Activated CD4-positive, alpha-beta T cell treated with anti-CD3 and anti-CD28 coated beads for 48 hours (primary cell): ENCODE measurements around the gene KANSL1.

Experiments
- DNase-seq: peaks from one replicate; pipeline ENCODE4 v3.0.0-alpha.2; 2020

Gene KANSL1

DNA sequence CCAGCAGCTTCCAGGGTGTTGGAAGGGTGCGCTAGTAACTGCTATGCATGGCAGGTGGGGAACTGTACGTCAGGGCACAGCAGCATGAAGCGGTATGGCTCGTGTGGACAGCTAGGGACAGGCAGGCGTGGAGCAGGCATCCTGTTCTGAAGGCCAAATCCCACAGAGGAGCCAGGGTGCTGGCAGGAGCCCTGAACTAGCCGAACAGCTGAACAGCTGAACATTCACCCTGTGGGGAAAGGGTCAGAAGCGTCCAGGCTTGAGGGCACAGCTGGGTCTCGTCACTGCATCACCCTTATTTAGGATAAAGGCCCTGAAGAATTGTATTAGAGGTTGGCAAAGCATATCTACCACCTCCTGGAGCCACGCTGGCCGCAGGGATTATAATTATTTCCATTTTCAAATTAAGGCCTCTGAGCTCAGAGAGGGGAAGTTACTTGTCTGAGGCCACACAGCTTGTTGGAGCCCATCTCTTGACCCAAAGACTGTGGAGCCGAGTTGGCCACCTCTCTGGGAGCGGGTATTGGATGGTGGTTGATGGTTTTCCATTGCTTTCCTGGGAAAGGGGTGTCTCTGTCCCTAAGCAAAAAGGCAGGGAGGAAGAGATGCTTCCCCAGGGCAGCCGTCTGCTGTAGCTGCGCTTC, 197.5 kb downstream of the KANSL1 start:
- no peak for DNase-seq

DNA sequence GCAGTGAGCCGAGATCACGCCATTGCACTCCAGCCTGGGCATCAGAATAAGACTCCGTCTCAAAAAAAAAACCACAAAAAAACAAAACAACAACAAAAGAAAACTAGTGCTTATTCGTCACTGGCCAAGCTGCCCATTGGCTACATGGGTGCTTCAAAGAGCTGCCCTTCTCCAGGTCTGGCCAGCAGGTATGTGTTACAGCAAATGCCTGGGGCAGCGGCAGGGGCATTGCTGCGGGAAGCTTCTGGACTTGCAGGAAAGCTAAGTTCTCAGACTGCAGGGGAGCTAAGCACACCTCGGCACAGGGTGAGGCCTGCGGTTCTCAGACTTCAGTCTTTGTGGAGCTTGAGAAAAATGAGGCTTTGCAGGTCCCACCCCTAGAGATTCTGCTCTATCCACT, 198.2 kb downstream of the KANSL1 start:
- DNase-seq, result no peak

DNA sequence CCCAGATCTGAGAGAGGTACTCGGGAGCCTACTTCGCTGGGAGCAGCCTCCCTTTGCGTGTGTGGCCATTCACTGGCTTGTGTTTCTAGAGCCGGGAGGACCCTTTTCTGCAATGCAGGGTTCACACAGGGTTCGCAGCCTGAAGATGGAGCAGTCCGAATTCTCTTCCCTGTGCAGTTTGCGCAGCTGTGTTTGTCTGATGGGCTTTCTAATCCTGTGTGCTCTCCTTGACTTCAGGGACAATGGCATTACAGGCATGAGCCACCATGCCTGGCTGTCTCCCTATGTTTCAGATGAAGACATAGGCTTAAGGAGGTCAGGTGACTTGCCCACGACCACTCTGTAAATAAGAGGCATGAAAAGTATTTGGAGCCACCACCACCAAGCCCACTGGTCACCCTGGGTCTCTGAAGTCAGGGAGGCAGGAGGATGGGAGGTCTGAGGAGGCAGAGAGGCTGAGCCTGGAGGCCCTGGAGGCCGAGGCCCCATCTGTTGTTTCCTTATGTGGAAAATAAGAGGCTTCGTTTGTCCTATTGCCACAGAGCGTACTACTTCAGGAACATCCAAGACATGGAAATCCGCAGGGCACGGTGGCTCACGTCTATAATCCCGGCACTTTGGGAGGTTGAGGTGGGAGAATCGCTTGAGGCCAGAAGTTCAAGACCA, 199.1 kb downstream of the KANSL1 start:
- DNase-seq, result no peak

DNA sequence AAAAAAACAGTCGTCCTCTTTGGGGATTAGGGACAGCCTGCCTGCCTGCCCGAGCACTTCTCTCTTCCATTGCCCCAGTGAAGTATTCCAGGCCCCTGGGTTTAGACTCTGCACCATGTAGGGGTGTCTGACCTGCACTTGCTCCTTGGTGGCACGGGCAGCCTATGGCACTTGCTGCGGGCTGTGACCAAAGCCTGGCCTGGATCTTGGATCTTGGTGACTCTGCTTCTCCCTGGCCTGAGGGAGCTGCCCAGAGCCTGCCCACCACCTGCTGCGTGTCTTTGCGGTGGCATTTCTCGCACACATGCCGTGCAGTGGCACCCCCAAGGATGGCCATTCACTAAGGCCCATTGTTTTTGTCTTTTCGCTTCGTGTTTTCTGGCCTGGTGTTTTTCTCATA, 200.3 kb downstream of the KANSL1 start:
- no peak for DNase-seq

DNA sequence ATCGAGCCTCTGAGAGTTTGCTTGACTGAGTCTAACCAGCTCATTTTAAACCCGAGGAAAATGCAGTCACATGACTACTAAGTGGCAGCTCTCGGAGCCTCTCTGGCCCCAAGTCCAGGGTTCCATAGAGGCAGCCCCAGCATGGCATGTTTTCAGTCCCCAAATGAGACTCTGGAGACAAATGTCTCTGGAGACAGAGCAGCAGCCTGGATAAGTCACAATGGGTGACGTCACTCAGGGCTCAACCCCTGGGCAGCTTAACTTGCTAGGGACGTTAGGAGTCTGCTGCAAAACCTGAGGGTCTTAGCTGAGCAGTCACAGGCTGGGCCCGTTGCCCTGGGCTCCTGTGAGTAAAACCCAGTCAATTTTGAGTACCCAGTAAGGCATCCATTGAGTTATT, 201.1 kb downstream of the KANSL1 start:
- DNase-seq, result no peak

DNA sequence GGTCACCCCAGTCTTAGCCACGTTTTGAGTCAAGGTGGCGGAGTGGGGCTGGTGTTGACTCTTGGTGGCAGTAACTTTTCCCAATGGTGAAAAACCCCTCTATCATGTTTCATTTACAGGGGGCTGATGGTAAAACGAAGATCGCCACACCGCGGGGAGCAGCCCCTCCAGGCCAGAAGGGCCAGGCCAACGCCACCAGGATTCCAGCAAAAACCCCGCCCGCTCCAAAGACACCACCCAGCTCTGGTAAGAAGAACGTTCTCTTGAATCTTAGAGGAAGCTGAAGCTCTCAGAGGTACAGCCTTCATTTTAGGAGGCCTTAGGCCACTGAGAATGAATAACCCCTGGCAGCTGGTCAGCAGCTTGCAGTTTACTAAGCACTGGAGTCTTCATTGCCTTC, 201.9 kb downstream of the KANSL1 start:
- DNase-seq, result no peak

DNA sequence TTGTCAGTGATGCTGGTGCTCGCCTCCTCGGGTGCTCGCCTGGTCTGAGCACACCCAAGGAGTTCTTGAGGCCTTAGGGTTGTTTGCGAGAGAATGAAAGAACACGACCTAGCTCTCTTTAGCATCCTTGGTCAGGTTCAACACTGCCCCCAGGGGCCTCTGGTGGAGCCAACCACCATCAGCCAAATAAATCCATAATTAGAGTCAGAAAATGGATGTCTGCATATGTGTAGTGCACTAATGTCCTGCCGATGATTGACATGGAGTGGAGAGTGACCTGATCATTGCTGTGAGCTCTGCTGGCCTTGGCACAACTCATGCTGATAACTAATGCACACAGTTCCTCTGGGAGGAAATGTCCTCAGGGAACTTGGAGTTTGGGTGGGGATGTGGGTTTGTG, 202.3 kb downstream of the KANSL1 start:
- no peak for DNase-seq

DNA sequence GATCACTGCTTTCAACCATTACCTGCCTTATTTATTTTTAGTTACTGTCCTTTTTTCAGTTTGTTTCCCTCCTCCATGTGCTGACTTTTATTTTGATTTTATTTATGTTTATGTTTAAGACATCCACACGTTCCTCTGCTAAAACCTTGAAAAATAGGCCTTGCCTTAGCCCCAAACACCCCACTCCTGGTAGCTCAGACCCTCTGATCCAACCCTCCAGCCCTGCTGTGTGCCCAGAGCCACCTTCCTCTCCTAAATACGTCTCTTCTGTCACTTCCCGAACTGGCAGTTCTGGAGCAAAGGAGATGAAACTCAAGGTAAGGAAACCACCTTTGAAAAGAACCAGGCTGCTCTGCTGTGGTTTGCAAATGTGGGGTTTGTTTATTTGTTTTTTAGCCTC, 203.5 kb downstream of the KANSL1 start:
- DNase-seq, result no peak

DNA sequence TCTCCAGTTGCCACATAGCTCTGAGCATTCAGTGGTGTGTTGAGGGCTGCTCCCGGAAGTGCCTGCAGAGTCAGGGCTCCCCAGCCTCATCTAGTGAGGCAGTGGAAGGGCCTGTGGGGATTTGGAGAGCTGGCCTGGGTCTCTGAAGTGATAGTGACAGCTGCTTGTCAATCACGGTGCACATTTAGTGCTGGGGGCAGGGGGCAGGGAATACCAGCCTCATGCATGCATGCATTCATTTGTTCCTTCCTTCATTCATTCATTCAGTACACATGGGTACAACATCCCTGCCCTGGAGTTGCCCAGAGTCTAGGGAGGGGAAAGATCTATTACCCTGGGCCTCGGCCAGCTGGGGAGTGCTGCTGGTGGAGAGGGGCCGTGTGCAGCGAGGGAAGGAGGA, 205.5 kb downstream of the KANSL1 start:
- no peak for DNase-seq

DNA sequence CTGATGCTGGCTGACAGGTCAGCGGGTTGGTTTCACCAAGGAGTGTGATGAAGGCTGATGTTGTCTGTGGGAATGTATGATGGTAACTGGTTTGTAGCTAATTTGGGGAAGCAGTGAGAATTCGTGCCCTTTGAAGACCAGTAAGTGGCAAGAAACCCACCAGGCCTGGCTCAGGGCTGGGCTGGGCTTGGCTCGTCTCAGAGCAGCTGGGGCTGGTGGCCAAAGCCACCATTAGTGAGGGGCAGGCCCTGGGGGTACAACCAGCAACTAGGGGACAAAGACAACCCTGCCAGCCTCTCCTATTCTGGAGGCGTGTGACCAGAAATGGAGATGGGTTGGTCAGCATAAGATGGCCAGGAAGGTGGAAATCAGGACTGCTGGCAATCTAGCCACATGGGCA, 207.2 kb downstream of the KANSL1 start:
- DNase-seq, result no peak

DNA sequence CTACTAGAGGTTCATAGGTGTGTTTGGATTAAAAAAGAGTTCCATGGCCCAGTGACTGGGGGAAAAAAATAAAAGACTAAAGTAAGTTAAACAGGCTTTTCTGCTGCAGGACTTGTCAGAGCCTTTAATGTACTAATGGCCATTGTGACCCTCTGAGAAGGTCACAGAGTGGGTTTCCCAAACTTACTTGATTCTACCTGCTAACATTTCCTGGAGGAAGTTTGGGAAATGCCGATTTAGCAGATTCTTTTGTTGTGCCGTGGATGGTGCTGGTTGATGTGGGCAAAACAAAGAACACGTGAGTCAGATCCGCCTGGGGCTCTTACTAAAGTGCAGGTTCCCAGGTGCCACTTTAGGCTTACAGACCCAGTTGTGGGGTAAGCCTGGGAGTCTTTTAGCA, 207.8 kb downstream of the KANSL1 start:
- no peak for DNase-seq

DNA sequence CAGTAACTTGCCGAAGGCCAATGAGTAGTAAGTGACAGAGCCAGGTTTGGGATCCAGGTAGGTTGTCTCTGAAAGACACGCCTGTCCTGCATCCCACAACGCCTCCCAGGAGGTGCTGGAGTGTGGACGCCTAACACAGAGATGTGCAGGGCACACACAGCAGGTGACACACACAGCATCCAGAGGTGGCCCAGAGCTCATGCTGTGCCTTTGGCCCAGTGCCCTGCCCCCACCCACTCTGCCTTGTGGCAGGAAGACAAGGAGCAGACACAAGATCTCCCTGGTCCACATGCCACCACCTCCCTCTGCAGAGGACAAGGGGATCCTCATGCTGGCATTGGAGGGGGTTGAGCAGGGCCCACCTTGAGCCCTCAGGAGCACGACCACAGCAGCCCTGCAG, 208.9 kb downstream of the KANSL1 start:
- DNase-seq, result no peak

DNA sequence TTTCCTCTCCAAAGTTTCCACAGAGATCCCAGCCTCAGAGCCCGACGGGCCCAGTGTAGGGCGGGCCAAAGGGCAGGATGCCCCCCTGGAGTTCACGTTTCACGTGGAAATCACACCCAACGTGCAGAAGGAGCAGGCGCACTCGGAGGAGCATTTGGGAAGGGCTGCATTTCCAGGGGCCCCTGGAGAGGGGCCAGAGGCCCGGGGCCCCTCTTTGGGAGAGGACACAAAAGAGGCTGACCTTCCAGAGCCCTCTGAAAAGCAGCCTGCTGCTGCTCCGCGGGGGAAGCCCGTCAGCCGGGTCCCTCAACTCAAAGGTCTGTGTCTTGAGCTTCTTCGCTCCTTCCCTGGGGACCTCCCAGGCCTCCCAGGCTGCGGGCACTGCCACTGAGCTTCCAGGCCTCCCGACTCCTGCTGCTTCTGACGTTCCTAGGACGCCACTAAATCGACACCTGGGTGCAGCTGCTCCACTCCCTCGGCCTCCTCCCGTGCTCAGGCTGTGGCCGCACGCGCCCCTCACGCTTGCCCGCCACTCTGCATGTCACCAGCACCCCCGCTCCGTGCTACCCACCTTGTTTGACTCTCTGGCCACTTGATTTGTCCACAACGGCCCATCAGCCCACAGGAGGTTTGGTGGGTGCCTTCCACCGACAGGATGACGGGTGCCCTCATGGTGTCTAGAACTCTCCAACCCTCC, 209.5 kb downstream of the KANSL1 start:
- no peak for DNase-seq

DNA sequence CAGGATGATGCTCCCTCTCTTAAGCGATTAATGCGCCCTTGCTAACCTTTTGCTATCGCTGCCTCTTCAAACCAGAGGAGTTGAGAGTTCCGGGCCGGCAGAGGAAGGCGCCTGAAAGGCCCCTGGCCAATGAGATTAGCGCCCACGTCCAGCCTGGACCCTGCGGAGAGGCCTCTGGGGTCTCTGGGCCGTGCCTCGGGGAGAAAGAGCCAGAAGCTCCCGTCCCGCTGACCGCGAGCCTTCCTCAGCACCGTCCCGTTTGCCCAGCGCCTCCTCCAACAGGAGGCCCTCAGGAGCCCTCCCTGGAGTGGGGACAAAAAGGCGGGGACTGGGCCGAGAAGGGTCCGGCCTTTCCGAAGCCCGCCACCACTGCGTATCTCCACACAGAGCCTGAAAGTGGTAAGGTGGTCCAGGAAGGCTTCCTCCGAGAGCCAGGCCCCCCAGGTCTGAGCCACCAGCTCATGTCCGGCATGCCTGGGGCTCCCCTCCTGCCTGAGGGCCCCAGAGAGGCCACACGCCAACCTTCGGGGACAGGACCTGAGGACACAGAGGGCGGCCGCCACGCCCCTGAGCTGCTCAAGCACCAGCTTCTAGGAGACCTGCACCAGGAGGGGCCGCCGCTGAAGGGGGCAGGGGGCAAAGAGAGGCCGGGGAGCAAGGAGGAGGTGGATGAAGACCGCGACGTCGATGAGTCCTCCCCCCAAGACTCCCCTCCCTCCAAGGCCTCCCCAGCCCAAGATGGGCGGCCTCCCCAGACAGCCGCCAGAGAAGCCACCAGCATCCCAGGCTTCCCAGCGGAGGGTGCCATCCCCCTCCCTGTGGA, 210.2 kb downstream of the KANSL1 start:
- no peak for DNase-seq

DNA sequence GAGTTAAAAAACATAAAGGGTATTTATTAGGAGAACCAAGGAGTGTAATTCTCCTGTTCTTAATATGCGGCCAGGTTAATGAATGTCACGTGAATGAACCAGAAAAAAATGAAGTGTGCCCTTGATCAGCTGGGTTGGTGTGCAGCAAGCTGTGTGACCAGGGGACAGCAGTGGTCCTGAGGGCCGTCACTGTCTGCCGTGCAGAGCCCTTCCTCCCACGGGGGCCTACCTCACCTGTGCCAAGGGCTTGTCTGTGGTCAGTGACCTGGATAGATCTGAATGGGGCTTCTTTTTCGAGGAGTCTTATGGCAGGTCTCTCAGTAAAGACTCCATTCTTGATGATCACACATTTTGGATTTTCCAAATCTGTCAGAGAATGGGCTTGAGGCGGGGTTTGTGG, 211.9 kb downstream of the KANSL1 start:
- no peak for DNase-seq

DNA sequence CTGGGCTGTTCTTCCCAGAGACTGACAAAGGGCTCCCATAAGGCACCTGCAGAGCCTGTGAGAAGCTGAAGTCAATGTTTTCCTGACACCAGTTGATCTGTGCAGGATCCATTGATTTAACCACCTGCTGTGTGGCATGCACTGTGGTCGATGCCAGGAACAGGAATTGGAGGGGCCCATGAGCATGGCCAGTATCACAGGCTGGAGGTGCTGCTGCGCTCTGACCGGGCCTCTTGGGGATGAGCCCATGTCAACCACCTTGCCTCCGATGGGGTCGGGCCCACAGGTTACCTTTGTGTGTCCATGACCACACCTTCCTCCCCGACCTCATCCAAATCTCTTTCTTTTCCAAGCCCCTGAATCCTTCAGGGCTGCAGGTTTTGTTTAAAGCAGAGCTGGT, 212.4 kb downstream of the KANSL1 start:
- DNase-seq, result no peak
